Fibroblast of skin of right quadriceps (primary cell): ENCODE results near the gene MYO15A.

Experiments
- DNase-seq: peaks from one replicate; pipeline ENCODE4 v3.0.0-alpha.2; 2013

Gene MYO15A

GRCh38 chr17:18159551-18160120 is 51.1 kb downstream of the MYO15A start:
- DNase-seq = no peak

- DNase-seq = no peak
Observed at GRCh38 chr17:18160128-18160856, 51.7 kb downstream of the MYO15A start.

GRCh38 chr17:18161207-18162145 is 52.9 kb downstream of the MYO15A start:
- no peak for DNase-seq

DNA sequence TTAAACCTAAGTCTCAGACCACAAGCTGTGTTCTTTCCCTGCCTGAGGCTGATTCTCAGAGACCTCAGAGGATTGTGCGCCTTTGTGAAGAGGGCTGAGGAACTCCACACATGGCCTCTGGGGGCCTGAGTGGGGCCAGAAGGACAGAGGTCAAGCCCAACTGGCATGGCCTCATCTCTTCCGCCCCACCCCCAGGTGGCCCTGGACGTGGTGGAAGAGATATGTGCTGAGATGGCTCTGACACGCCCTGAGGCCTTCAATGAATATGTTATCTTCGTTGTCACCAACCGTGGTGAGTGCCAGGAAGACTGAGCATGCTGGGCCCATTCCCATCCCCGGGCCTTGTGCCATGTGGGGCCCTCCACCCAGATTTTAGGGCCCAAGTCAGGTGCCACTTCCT is 55.0 kb downstream of the MYO15A start:
- no peak for DNase-seq

- no peak for DNase-seq
Observed at GRCh38 chr17:18166894-18167293, 58.3 kb downstream of the MYO15A start.

- DNase-seq = no peak
Observed at GRCh38 chr17:18167421-18167820, 58.9 kb downstream of the MYO15A start.

GRCh38 chr17:18172531-18173278 is 64.1 kb downstream of the MYO15A start:
- no peak for DNase-seq

DNA sequence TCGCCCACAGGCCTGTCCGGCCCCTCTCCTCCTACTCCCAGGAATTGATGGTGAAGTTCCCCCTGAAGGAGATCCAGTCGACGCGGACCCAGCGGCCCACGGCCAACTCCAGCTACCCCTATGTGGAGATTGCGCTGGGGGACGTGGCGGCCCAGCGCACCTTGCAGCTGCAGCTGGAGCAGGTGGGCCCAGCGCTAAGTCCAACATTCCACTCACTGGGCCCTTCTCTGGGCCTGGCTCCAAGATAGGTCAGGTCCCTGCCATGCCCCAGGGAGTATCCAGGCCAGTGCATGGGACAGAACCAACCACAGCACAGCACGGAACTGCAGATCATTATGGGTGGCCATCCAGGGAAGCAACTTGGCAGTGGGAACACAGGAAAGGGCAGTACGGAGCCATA is 65.2 kb downstream of the MYO15A start:
- no peak for DNase-seq

- no peak for DNase-seq
Observed at GRCh38 chr17:18176176-18176575, 67.6 kb downstream of the MYO15A start.

DNA sequence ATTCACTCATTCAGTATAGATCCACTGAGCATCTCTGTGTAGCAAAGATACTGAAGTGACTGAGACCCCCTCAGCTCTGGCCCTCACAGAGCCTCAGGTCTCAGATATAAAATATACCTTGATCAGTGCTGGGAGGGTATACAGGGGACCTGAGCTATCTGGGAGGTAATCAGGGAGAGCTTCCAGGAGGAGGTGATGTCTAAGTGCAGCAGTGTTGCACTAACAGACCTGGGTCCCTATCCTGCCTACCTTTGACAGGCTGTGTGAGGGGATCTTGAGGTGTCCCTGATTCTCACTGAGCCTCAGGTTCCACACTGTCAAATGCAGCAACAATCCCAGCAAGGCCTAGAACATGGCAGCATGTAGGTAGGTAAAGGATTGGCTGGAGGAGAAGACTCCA is 68.6 kb downstream of the MYO15A start:
- no peak for DNase-seq

- DNase-seq = no peak
Observed at GRCh38 chr17:18177722-18178121, 69.2 kb downstream of the MYO15A start.

DNA sequence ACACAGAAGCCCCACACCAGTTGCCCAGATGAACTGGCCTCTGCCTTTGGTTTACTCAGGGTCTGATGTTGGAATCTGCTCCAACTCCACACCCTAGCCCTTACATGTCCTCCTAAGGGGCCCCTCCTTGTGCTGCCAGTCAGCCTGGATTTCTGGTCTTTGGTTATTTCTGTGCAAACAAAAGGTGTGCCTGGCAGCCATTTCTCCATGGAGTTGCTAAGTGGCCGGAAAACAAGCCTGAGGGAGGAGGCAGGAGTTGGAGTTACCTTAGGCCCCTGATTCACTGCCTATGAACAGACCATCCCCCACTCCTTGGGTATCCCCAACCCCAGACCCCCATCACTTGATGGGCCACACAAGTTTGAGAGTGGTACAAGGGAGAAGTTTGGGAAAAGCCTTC is 70.6 kb downstream of the MYO15A start:
- no peak for DNase-seq

DNA sequence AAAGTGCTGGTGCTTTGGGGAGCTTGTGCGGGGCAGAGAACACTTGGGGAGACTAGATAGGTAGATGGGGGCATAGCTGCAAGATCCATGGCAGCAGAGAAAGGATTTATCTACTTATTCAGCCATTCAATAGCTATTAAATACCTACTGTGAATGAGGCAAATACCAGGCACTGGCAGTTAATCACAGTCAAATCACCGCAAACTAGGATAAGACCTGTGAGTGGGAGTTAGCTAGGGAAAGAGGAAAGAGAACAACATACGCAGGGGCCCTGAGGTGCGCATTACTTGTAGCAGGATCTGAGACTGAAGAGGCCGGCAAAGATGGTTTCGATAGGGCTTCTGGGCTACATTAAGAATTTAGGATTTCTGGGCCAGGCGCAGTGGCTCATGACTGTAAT is 71.2 kb downstream of the MYO15A start:
- DNase-seq = no peak

- no peak for DNase-seq
Observed at GRCh38 chr17:18181358-18181757, 72.8 kb downstream of the MYO15A start.

DNA sequence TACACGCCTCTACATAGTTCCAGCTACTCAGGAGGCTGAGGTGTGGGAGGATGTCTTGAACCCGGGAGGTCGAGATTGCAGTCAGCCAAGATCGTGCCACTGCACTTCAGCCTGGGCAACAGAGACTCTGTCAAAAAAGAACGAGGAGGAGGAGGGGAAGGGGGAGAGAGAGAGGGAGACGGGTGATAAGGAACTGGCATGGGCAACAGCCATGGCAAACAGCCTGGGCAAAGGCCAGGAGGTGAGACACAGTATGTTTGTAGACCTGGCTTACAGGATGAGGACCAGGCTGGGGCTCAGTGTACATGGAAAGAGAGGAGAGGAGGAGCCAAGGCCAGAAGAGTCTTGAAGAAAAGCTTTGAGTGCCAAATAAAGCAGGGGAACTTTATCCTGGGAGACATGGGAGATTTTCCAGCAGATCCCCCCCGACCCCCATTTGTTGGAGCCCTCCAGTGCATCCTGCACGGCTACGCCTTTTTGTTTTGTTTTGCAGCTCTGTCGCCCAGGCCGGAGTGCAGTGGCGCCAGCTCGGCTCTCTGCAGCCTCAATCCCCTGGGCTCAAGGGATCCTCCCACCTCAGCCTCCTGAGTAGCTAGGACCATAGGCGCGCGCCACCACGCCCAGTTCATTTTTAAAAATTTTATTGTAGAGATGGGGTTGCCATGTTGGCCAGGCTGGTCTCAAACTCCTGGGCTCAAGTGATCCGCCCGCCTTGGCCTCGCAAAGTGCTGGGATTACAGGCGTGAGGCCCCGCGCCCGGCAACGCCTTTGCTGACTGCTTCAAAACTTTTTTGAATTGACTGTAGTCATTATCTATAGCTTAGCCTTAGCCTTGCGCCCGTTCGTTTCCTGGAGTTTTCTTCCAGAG is 73.8 kb downstream of the MYO15A start:
- DNase-seq = no peak

DNA sequence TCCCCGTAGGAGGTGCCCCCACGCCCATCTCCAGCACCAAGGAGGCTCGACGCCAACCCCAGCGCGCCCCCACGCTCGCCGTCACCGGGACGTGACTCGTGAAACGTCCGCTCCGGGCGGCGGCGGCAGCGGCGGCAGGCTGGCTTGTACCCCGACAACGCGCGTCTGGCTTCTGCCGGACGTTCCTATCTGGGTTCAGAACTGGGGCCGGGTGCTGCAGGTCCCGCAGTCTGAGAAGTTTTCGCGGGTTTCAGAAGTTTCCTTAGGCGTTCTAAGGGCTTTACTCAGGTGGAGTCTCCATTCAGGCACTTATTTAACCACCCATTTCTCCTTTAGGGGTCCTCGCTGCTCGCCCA is 74.4 kb downstream of the MYO15A start:
- peak; percentile 91 for DNase-seq

DNA sequence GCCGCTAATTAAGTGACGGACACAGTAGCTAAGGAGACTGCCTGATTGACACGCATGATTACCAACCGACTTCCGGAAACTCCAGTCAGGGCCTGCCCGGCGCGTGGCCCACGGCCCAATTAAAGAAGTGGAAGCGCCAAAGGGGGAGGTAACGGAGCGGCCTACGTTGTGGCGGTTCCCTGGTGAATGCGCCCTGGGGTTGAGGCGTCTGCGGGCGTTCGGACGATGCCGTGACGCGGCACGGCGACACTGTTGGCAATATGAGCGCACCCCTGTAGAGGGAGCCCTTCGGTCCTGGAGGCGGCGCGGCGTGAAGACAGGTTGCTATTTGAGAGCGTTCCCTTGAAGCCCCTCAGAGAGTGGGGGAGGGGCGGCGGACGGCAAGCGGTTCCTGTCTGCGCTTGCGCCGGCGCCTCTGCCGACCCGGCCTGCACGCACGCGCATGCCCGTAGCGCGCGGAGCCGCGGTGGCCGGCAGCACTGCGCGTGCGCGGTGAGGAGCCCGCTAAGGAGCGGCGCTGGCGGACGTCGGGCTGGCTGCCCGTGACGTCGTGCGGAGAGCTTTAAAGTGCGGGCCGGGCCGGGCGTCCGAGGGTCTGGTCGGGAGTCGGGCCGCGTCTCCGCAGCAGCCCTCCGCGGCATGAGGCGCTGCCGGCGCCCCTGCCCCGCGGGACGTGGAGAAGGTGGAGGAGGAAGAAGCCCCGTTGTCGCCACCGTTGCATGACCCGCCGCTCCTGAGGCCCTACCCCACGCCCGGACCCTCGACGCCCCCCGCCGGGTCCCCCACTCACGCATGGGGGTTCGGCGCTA is 75.0 kb downstream of the MYO15A start, which contains the start of gene ALKBH5:
Gene ALKBH5 (plus strand): TSS at position 495 of the 809 bp plus-strand sequence. CDS start 416 bp downstream, outside the sequence.
- DNase-seq = peak; percentile 100

GRCh38 chr17:18184143-18185031 is 75.8 kb downstream of the MYO15A start:
- no peak for DNase-seq

- DNase-seq = peak; percentile 36
Observed at GRCh38 chr17:18185391-18185790, 76.8 kb downstream of the MYO15A start.
